H1 (cell line): ENCODE data around the gene ASTN2.

ENCODE experiments used
- EP300 ChIP-seq, 2 experiments: IDR thresholded peaks; 1 replicate in 1 of 2; 2 replicates in 1 of 2; pipeline ENCODE4 v1.6.1; 2011 to 2012; ENCODE audit warnings: low read depth in 2 of 2, low read length in 2 of 2, mild to moderate bottlenecking in 2 of 2, borderline replicate concordance in 1 of 2, inconsistent platforms in 1 of 2, moderate library complexity in 1 of 2
- FOSL1 ChIP-seq: IDR thresholded peaks from 2 replicates; pipeline ENCODE4 v1.6.1; 2011; ENCODE audit warnings: mild to moderate bottlenecking, low read depth, low read length, moderate library complexity; ENCODE audit not compliant: insufficient read depth
- JUN ChIP-seq: IDR thresholded peaks from 2 replicates; pipeline ENCODE4 v1.6.1; 2011; ENCODE audit warnings: low read depth, mild to moderate bottlenecking, improper control_type of control experiment, low read length
- POLR2A ChIP-seq, 2 experiments: IDR thresholded peaks; 1 replicate in 1 of 2; 2 replicates in 1 of 2; pipeline ENCODE4 v1.6.1; 2011; ENCODE audit warnings: low read depth in 2 of 2, low read length in 2 of 2, mild to moderate bottlenecking in 2 of 2; ENCODE audit errors: control extremely low read depth in 1 of 2
- POLR2AphosphoS5 ChIP-seq: IDR thresholded peaks from 2 replicates; pipeline ENCODE4 v1.6.1; 2011; ENCODE audit warnings: low read depth, low read length
- RAD21 ChIP-seq, 2 experiments: IDR thresholded peaks in 1 of 2; conservative IDR thresholded peaks in 1 of 2; 2 replicates each; pipeline ENCODE4 v1.6.1; 2011; ENCODE audit warnings: low read depth in 2 of 2, low read length in 2 of 2, improper control_type of control experiment in 1 of 2, inconsistent platforms in 1 of 2, mild to moderate bottlenecking in 1 of 2, moderate library complexity in 1 of 2
- SAP30 ChIP-seq: fragments of 300-600 bp; sonication (generic); IDR thresholded peaks from 2 replicates; pipeline ENCODE4 v1.7.1; 2012; ENCODE audit warnings: low read length, moderate library complexity, mild to moderate bottlenecking, inconsistent platforms; ENCODE audit not compliant: insufficient read depth, insufficient replicate concordance
- TAF1 ChIP-seq: IDR thresholded peaks from 2 replicates; pipeline ENCODE4 v1.6.1; 2011; ENCODE audit warnings: mild to moderate bottlenecking, low read depth, low read length
- TF ChIP-seq, protein P1 (sequence below), 3 experiments: IDR thresholded peaks; 1 replicate in 2 of 3; 2 replicates in 1 of 3; pipeline versions ENCODE4 v1.5.1 to v1.6.1; 2011; ENCODE audit warnings: low read length in 3 of 3, mild to moderate bottlenecking in 3 of 3, inconsistent platforms in 2 of 3, low read depth in 1 of 3, moderate library complexity in 1 of 3; ENCODE audit not compliant: insufficient read depth in 1 of 3; ENCODE audit errors: control extremely low read depth in 1 of 3
- TF ChIP-seq, protein P2 (sequence below): IDR thresholded peaks from 2 replicates; pipeline ENCODE4 v1.6.1; 2011; ENCODE audit warnings: low read length, improper control_type of control experiment

DNA sequence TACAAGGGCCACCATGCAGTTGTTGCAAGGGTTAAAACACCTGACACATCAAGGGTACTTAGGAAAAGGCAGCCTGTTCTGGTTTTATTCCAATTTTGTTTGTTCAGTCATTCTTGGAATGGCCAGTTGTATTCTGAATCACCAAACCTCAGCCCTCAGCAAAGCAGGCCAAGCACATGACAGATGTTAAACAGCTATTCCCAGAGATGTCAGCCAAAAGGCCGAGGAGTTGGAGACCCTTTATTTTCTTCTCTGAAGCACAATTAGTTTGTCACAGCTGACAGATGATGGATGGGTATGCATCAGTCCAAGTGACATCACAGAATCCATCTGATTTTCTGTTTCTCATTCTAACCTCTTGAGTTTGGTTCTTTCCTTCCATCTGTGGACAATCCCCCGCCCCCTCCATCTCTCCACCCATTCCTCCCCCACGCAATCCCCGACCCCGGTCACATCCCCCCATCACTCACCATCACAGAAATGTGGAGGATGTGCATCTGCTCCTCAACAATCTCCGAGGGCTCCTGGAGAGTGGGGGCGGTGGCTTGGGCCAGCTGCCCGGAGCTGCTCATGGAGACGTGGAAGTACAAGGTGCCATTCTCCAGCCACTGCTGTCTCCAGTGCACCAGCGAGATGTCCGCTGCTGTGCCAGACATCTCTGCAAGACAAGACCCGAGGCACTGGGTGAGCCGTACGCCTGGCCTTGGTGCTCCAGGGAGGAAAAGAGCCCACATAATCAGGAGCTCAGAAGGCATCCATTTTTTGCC, 123.8 kb downstream of the ASTN2 start:
- TF ChIP-seq, protein P1, sequence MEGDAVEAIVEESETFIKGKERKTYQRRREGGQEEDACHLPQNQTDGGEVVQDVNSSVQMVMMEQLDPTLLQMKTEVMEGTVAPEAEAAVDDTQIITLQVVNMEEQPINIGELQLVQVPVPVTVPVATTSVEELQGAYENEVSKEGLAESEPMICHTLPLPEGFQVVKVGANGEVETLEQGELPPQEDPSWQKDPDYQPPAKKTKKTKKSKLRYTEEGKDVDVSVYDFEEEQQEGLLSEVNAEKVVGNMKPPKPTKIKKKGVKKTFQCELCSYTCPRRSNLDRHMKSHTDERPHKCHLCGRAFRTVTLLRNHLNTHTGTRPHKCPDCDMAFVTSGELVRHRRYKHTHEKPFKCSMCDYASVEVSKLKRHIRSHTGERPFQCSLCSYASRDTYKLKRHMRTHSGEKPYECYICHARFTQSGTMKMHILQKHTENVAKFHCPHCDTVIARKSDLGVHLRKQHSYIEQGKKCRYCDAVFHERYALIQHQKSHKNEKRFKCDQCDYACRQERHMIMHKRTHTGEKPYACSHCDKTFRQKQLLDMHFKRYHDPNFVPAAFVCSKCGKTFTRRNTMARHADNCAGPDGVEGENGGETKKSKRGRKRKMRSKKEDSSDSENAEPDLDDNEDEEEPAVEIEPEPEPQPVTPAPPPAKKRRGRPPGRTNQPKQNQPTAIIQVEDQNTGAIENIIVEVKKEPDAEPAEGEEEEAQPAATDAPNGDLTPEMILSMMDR (IDR thresholded peaks at IDR 0.05; ENCODE audit: control extremely low read depth in 1 of 3, insufficient read depth in 1 of 3, low read depth in 1 of 3, low read length in 3 of 3): no peak
- TF ChIP-seq, protein P2, sequence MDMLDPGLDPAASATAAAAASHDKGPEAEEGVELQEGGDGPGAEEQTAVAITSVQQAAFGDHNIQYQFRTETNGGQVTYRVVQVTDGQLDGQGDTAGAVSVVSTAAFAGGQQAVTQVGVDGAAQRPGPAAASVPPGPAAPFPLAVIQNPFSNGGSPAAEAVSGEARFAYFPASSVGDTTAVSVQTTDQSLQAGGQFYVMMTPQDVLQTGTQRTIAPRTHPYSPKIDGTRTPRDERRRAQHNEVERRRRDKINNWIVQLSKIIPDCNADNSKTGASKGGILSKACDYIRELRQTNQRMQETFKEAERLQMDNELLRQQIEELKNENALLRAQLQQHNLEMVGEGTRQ: no peak
- TF ChIP-seq EP300 (IDR thresholded peaks at IDR 0.05; ENCODE audit: borderline replicate concordance in 1 of 2, low read depth in 2 of 2, low read length in 2 of 2) (no peak), SAP30 (no peak), POLR2AphosphoS5 (no peak), RAD21 (IDR thresholded peaks at IDR 0.05 in 1 of 2, conservative IDR thresholded peaks at IDR 0.05 in 1 of 2; ENCODE audit: low read depth in 2 of 2, low read length in 2 of 2) (no peak), POLR2A (IDR thresholded peaks at IDR 0.05; ENCODE audit: control extremely low read depth in 1 of 2, low read depth in 2 of 2, low read length in 2 of 2) (no peak), TAF1 (no peak), JUN (no peak), FOSL1 (no peak)
